Lower leg skin (tissue), 4 donors: ENCODE results near the gene PPIL6. TPM values are rescaled to one million over a fixed set of nuclear protein-coding genes. Genes with fewer than 3 reads are reported as not detected.

Experiments used
- DNase-seq, 2 donors: peaks; one replicate each; pipeline ENCODE4 v3.0.0-alpha.2; 2019; ENCODE audit warnings: low spot score in 2 of 2
- H3K4me3 ChIP-seq: fragments of 200-600 bp; sonication (generic); 2 replicates; pipeline ENCODE4 v1.5.1; 2017; ENCODE audit warnings: mild to moderate bottlenecking, low read depth; ENCODE audit not compliant: poor library complexity, severe bottlenecking
- CTCF ChIP-seq, 3 donors: fragments of 450-650 bp; IDR thresholded peaks; one replicate each; pipeline ENCODE4 v1.5.1; 2016; ENCODE audit warnings: antibody characterized with exemption in 3 of 3, mild to moderate bottlenecking in 3 of 3, moderate library complexity in 2 of 3
- POLR2A ChIP-seq, 2 donors: fragments of 450-650 bp; IDR thresholded peaks; one replicate each; pipeline ENCODE4 v1.6.1; 2016 to 2017; ENCODE audit warnings: antibody characterized with exemption in 2 of 2, mild to moderate bottlenecking in 1 of 2, moderate library complexity in 1 of 2
- WGBS, 2 donors: methylation state at CpG; one replicate each; pipeline ENCODE4 v1.1.5; 2018; 5-methylcytosine and 5-hydroxymethylcytosine counted together
- intact Hi-C: fragments of 100-400 bp; cut with DNase I; formaldehyde crosslinking; loops from one replicate; pipeline ENCODE4 v1.15.0; 2023; ENCODE audit warnings: low total_unique reads
- total RNA-seq, 4 donors: library from RNA; depleted of rRNA; stranded (reverse); fragments of >200 nt; gene quantifications; one replicate each; pipeline ENCODE4 v1.1.0, GENCODE V29; 2016

PPIL6 gene
- total RNA-seq, 4 donors from 2014 or later = 1.5 to 9.1 (median 2.3) TPM

- no peak for DNase-seq
- 68 to 85% methylated on average over 2 of the region's 2 CpGs for WGBS, 2 donors
- H3K4me3 ChIP-seq = no peak overlapping the region
- TF ChIP-seq POLR2A (IDR thresholded peaks at IDR 0.05) (no peak), CTCF (IDR thresholded peaks at IDR 0.05) (no peak)
- intact Hi-C loops = no loop called here
Measured at GRCh38 chr6:109424946-109425345, 15.5 kb downstream of the PPIL6 start.

GRCh38 chr6:109421184-109421583, 19.2 kb downstream of the PPIL6 start:
- no peak for TF ChIP-seq POLR2A (IDR thresholded peaks at IDR 0.05)
- TF ChIP-seq CTCF (IDR thresholded peaks at IDR 0.05) = no peak
- no peak for DNase-seq
- no peak overlapping the region for H3K4me3 ChIP-seq
- intact Hi-C loops = no loop called here
- 78% methylated on average over 1 of the region's 1 CpG for WGBS, 2 donors

GRCh38 chr6:109420751-109421150, 19.7 kb downstream of the PPIL6 start:
- H3K4me3 ChIP-seq = no peak overlapping the region
- no peak for DNase-seq
- 33 to 36% methylated on average over 1 of the region's 1 CpG for WGBS, 2 donors
- TF ChIP-seq POLR2A (IDR thresholded peaks at IDR 0.05) (no peak), CTCF (IDR thresholded peaks at IDR 0.05) (no peak)
- intact Hi-C loops = no loop called here

GRCh38 chr6:109417646-109418045, 22.8 kb downstream of the PPIL6 start:
- TF ChIP-seq CTCF (IDR thresholded peaks at IDR 0.05) (no peak), POLR2A (IDR thresholded peaks at IDR 0.05) (no peak)
- intact Hi-C loops = no loop called here
- 93 to 95% methylated on average over 4 of the region's 4 CpGs for WGBS, 2 donors
- no peak for DNase-seq
- H3K4me3 ChIP-seq = no peak overlapping the region

GRCh38 chr6:109411034-109411433, 29.4 kb downstream of the PPIL6 start:
- no peak for DNase-seq
- no peak overlapping the region for H3K4me3 ChIP-seq
- TF ChIP-seq CTCF (IDR thresholded peaks at IDR 0.05) = no peak
- no peak for TF ChIP-seq POLR2A (IDR thresholded peaks at IDR 0.05)
- WGBS, 2 donors = 58 to 62% methylated on average over 2 of the region's 2 CpGs
- intact Hi-C loops = no loop called here

- WGBS, 2 donors = 81 to 83% methylated on average over 4 of the region's 4 CpGs
- TF ChIP-seq POLR2A (IDR thresholded peaks at IDR 0.05) (no peak), CTCF (IDR thresholded peaks at IDR 0.05) (no peak)
Measured at GRCh38 chr6:109406196-109406595, 34.2 kb downstream of the PPIL6 start.

More at GRCh38 chr6:109406196-109406595, 34.2 kb downstream of the PPIL6 start:
- no peak overlapping the region for H3K4me3 ChIP-seq
- no peak for DNase-seq
- intact Hi-C loops = no loop called here
